ENCODE measurements around the gene DNAJB2. TPM values are rescaled to one million over a fixed set of nuclear protein-coding genes. Genes with fewer than 3 reads are reported as not detected.

DNAJB2 gene
- total RNA-seq, 1 donor from 2014 or later: 77.5 TPM

DNA sequence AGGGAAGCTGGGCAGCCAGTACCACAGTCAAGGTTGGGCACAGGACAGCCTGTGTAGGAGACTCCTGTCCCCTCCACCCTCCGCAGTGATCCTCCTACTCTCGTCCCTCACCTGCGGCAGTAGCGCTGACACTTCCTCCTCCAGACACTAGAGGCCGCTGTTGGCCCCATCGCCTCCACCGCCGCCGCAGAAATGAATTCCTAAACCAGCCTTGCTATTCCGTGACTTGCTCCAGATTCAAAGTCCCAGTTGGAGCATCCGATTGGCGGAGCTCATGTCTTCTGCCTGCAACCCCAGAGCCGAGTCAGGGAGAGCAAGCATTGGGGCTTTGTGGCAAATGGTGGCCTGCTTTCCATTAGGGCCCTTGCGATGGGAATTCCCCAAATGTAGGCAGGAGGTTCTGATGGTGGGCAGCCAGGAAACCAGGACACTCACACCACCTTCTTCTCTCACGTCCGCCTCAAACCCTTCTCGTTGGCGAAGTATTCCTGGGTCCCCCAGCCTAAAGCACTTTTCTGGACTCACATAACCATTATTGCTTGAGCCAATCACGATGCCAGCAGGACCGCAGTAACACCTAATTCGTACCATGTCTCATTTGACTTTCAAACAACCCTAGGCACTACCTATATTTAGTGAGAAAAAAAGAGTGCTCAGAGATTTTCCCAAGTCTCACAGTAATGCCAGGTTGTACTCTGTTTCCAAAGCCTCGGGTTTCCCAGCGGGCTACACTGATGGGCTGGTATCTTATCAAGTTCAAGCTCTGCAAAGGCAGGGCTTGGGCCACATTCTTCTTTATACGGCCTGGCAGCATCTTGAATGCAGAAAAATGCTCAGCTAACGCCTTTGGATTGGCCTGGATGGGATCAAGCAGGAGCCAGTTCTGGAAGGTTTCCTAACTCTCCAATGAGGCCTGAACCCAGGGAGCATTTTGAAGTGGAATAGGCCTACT is 1.2 kb upstream of the DNAJB2 start:
- intact Hi-C loops (cut with micrococcal nuclease): no loop called here
- H3K27ac ChIP-seq (replicated peaks): peak overlapping the region; percentile 98
- peak; percentile 100 for TF ChIP-seq CTCF (IDR thresholded peaks at IDR 0.05; ENCODE audit: borderline replicate concordance)
- peaks cover 60% of the 10 kb centered on the region for H3K4me1 ChIP-seq
- H3K4me3 ChIP-seq: peak overlapping the region; percentile 43
- no peaks in the 10 kb centered on the region for H3K27me3 ChIP-seq (ENCODE audit: low read depth)
- peak; percentile 77 for DNase-seq
- H3K36me3 ChIP-seq: peaks cover 28% of the 10 kb centered on the region
- H3K9me3 ChIP-seq (replicated peaks): no peaks in the 10 kb centered on the region

- TF ChIP-seq CTCF (IDR thresholded peaks at IDR 0.05; ENCODE audit: borderline replicate concordance): no peak
- H3K36me3 ChIP-seq: peaks cover 35% of the 10 kb centered on the region
- no peaks in the 10 kb centered on the region for H3K27me3 ChIP-seq (ENCODE audit: low read depth)
- no peaks in the 10 kb centered on the region for H3K9me3 ChIP-seq (replicated peaks)
- intact Hi-C loops (cut with micrococcal nuclease): no loop called here
- peak overlapping the region; percentile 88 for H3K4me3 ChIP-seq
- peak overlapping the region; percentile 98 for H3K27ac ChIP-seq (replicated peaks)
- peaks cover 67% of the 10 kb centered on the region for H3K4me1 ChIP-seq
- DNase-seq: no peak
Measured at GRCh38 chr2:219278655-219279150, 463 bp upstream of the DNAJB2 start.

DNA sequence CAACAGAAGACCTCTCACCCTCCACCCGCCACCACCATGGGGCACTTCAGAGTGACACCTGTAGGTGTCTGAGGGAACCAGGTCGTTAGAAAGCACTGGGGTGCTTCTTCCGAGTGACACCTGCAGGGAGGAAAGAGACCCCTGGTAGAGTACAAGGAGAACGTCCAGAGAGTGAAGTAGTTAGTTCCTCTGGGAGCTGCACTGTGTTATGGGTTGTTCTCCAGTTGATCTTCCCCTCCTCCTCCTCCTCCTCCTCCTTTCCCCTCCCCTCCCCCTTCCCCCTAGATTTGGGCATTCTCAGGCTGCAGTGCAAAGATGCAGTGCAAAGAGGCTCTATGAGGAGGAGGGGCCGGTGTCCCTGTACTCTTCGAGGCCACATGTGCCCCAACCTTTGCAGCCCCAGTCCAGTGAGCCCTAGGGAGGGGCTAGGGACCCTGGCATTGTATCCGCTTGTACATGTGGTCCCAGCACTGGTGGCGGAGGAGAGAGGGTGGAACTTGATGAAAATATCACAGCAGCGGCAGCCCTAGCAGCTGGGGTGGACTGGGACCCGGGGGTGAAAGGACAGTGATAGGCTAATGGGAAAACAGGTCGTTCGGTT is 850 bp downstream of the DNAJB2 start:
- DNase-seq: no peak
- no peak for TF ChIP-seq CTCF (IDR thresholded peaks at IDR 0.05; ENCODE audit: borderline replicate concordance)
- intact Hi-C loops (cut with micrococcal nuclease): no loop called here
- Histone ChIP-seq H3K36me3 (peaks cover 49% of the 10 kb centered on the region), H3K4me3 (peak overlapping the region; percentile 88), H3K27ac (replicated peaks) (peak overlapping the region; percentile 98), H3K4me1 (peaks cover 70% of the 10 kb centered on the region), H3K9me3 (replicated peaks) (no peaks in the 10 kb centered on the region), H3K27me3 (ENCODE audit: low read depth) (no peaks in the 10 kb centered on the region)

DNA sequence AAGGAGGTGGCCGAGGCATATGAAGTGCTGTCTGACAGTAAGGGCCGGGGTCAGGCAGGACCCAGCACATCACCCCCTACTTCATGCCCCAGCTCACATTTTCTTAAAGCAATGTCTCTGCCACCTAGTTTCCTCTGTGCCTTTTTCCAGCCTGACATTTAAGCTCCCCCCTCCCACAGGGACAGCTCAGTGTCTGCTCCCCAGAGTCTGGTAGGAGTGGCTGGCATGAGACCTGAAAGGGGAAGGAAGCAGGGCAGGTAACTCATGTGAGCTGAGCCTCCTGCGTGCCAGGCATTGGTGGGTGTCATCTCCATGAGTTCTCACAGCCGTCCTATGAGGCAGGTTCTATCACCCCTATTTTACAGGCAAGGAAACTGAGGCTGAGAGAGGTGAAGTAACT is 1.5 kb downstream of the DNAJB2 start:
- DNase-seq: no peak
- H3K27ac ChIP-seq (replicated peaks): peak overlapping the region; percentile 98
- peaks cover 75% of the 10 kb centered on the region for H3K4me1 ChIP-seq
- H3K27me3 ChIP-seq (ENCODE audit: low read depth): no peaks in the 10 kb centered on the region
- intact Hi-C loops (cut with micrococcal nuclease): no loop called here
- peaks cover 55% of the 10 kb centered on the region for H3K36me3 ChIP-seq
- H3K4me3 ChIP-seq: peak overlapping the region; percentile 88
- no peak for TF ChIP-seq CTCF (IDR thresholded peaks at IDR 0.05; ENCODE audit: borderline replicate concordance)
- H3K9me3 ChIP-seq (replicated peaks): no peaks in the 10 kb centered on the region

GRCh38 chr2:219281588-219281987 is 2.4 kb downstream of the DNAJB2 start:
- Histone ChIP-seq H3K4me3 (no peak overlapping the region), H3K9me3 (replicated peaks) (no peaks in the 10 kb centered on the region), H3K4me1 (peaks cover 81% of the 10 kb centered on the region), H3K27me3 (ENCODE audit: low read depth) (no peaks in the 10 kb centered on the region), H3K36me3 (peaks cover 58% of the 10 kb centered on the region), H3K27ac (replicated peaks) (no peak overlapping the region)
- TF ChIP-seq CTCF (IDR thresholded peaks at IDR 0.05; ENCODE audit: borderline replicate concordance): no peak
- no peak for DNase-seq
- intact Hi-C loops (cut with micrococcal nuclease): no loop called here
